Measurements from ENCODE around the gene SAMD1.
A peak's percentile ranks its signal among the peaks of the same experiment; 100 is the strongest.

The SAMD1 gene

GRCh38 chr19:14088634-14089411 is 1.7 kb downstream of the SAMD1 start:
- DNase-seq, result no peak

- DNase-seq, result no peak
Measured at GRCh38 chr19:14086098-14086497, 4.5 kb downstream of the SAMD1 start.

GRCh38 chr19:14085309-14085995 is 5.1 kb downstream of the SAMD1 start, which contains the start of gene C19orf67:
Gene C19orf67 (minus strand): TSS chr19:14085783. CDS start chr19:14085627, 156 bp downstream.
- DNase-seq, result no peak

- no peak for DNase-seq
Measured at GRCh38 chr19:14082675-14082960, 7.9 kb downstream of the SAMD1 start.

GRCh38 chr19:14081797-14082674 is 8.5 kb downstream of the SAMD1 start:
- DNase-seq, result peak; percentile 35 to 61

GRCh38 chr19:14080887-14081796 is 9.4 kb downstream of the SAMD1 start:
- peak; percentile 99 to 100 for DNase-seq

- DNase-seq, result no peak
Measured at GRCh38 chr19:14078411-14078810, 12.1 kb downstream of the SAMD1 start.

- DNase-seq, result no peak
Measured at GRCh38 chr19:14073925-14074838, 16.4 kb downstream of the SAMD1 start.

GRCh38 chr19:14073261-14073924 is 17.2 kb downstream of the SAMD1 start:
- DNase-seq, result peak; percentile 77 to 81

- DNase-seq, result peak; percentile 27 to 37
Measured at GRCh38 chr19:14072535-14073260, 17.9 kb downstream of the SAMD1 start, which contains the start of gene MISP3. Gene MISP3 (plus strand): TSS chr19:14072786. CDS start chr19:14073310, 524 bp downstream.

GRCh38 chr19:14070268-14071050 is 20.1 kb downstream of the SAMD1 start:
- no peak for DNase-seq

- no peak for DNase-seq
Measured at GRCh38 chr19:14066134-14066533, 24.4 kb downstream of the SAMD1 start.

GRCh38 chr19:14063105-14063504 is 27.4 kb downstream of the SAMD1 start:
- DNase-seq, result no peak

GRCh38 chr19:14062558-14062855 is 28.0 kb downstream of the SAMD1 start:
- no peak for DNase-seq

GRCh38 chr19:14061751-14062557 is 28.6 kb downstream of the SAMD1 start, which contains the start of gene PALM3:
Gene PALM3 (minus strand): TSS chr19:14062076. CDS start chr19:14061980, 96 bp downstream.
- no peak for DNase-seq

- no peak for DNase-seq
Measured at GRCh38 chr19:14061081-14061749, 29.3 kb downstream of the SAMD1 start.

- DNase-seq, result no peak
Measured at GRCh38 chr19:14059652-14060155, 30.8 kb downstream of the SAMD1 start.

All from CD4-positive, alpha-beta T cell treated with Interleukin-1 beta for 1 hour (primary cell).